Kidney (tissue), 14 donors: Measurements from ENCODE around the gene GNRHR. TPM values are rescaled to one million over a fixed set of nuclear protein-coding genes. Genes with fewer than 3 reads are reported as not detected.

Source experiments
- DNase-seq, 5 donors: peaks; one replicate each; pipeline ENCODE4 v3.0.0-alpha.2; 2013 to 2020
- FAIRE-seq: peaks from 2 replicates; lab custom pipeline; 2012; peaks lifted over from hg19 to GRCh38; lab: Jason Lieb, UNC
- H3K27ac ChIP-seq, 2 donors: one replicate each; pipeline ENCODE4 v1.7.0; 2013; ENCODE audit warnings: low read depth in 2 of 2, low read length in 2 of 2, inconsistent platforms in 1 of 2
- H3K27me3 ChIP-seq: one replicate; pipeline ENCODE4 v1.7.1; 2013; ENCODE audit warnings: low read length, inconsistent platforms; ENCODE audit not compliant: control insufficient read depth, insufficient read depth
- H3K36me3 ChIP-seq, 3 donors: one replicate each; pipeline versions ENCODE4 v1.7.0 to v1.7.1; 2013; ENCODE audit warnings: low read length in 3 of 3, control low read depth in 1 of 3, inconsistent platforms in 1 of 3; ENCODE audit not compliant: insufficient read depth in 3 of 3, control insufficient read depth in 2 of 3
- H3K4me1 ChIP-seq, 3 donors: one replicate each; pipeline versions ENCODE4 v1.7.0 to v1.7.1; 2013; ENCODE audit warnings: low read length in 3 of 3, inconsistent platforms in 1 of 3, low read depth in 1 of 3; ENCODE audit not compliant: control insufficient read depth in 2 of 3, insufficient read depth in 2 of 3
- H3K4me3 ChIP-seq, 3 donors: one replicate each; pipeline versions ENCODE4 v1.7.0 to v1.8.1; 2013; ENCODE audit warnings: low read length in 3 of 3, control low read depth in 1 of 3, inconsistent platforms in 1 of 3
- H3K9ac ChIP-seq, 3 donors: one replicate each; pipeline versions ENCODE4 v1.7.0 to v1.7.1; 2013; ENCODE audit warnings: low read length in 3 of 3, control low read depth in 1 of 3, inconsistent platforms in 1 of 3
- H3K9me3 ChIP-seq, 3 donors: one replicate each; pipeline versions ENCODE4 v1.7.0 to v1.7.1; 2013; ENCODE audit warnings: low read length in 3 of 3, control low read depth in 1 of 3, inconsistent platforms in 1 of 3; ENCODE audit not compliant: control insufficient read depth in 2 of 3, insufficient read depth in 1 of 3
- intact Hi-C: fragments of 100-400 bp; cut with DNase I; formaldehyde crosslinking; loops from one replicate; pipeline ENCODE4 v1.11.1; 2022
- polyA plus RNA-seq: library from polyadenylated mRNA; stranded (reverse); fragments of 350-450 nt; fragmentation: Illumina TruSeq; extraction: RNeasy Lipid Tissue Mini Kit (QIAGEN cat#74804); gene quantifications from one replicate; pipeline ENCODE4 v1.2.3, GENCODE V29; 2014; ENCODE audit warnings: low read depth, low replicate concordance; ENCODE audit not compliant: insufficient read depth
- total RNA-seq: library from RNA; stranded (reverse); fragmentation: NEBNext Ultra II Directional; extraction: Animal tissue kit (Norgen Biotek cat#: 25700); gene quantifications from one replicate; pipeline ENCODE4 v1.2.1, GENCODE V29; 2021
- TF ChIP-seq, protein P1 (sequence below): IDR thresholded peaks from 3 replicates; pipeline ENCODE4 v1.5.1; 2012; ENCODE audit warnings: mild to moderate bottlenecking, moderate library complexity, borderline replicate concordance; ENCODE audit not compliant: insufficient read depth; ENCODE audit errors: extremely low read depth
- donor health status: control.
- donor health status: control.
- donor health status: control.
- donor health status: control.
- donor health status: control.
- donor health status: DM: yes; HTN: yes; CAD: no.
- donor health status: Normal renal cell carcinoma (clear cell type).

The GNRHR gene
- total and polyA plus RNA-seq, 2 donors from 2014 or later: not detected

DNA sequence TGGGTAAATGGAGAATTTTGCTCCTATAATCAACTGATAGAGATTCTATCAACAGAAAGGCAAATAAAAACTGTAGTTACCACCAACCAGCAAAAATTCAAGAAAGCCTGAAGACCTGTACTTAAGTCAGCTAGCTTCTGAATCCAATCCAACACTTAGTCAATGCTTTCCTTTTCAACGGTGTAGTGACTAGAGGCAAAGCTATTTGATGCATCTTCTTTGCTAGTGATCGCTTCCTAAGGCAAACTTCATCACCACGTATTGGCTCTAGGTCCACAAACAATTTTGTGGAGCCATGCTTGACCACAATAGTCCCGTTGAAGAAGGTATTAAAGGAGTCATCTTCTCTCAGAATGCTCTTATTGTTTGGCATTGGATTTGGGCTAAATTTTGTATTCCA, 28.2 kb downstream of the GNRHR start:
- TF ChIP-seq, protein P1, sequence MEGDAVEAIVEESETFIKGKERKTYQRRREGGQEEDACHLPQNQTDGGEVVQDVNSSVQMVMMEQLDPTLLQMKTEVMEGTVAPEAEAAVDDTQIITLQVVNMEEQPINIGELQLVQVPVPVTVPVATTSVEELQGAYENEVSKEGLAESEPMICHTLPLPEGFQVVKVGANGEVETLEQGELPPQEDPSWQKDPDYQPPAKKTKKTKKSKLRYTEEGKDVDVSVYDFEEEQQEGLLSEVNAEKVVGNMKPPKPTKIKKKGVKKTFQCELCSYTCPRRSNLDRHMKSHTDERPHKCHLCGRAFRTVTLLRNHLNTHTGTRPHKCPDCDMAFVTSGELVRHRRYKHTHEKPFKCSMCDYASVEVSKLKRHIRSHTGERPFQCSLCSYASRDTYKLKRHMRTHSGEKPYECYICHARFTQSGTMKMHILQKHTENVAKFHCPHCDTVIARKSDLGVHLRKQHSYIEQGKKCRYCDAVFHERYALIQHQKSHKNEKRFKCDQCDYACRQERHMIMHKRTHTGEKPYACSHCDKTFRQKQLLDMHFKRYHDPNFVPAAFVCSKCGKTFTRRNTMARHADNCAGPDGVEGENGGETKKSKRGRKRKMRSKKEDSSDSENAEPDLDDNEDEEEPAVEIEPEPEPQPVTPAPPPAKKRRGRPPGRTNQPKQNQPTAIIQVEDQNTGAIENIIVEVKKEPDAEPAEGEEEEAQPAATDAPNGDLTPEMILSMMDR: no peak
- H3K27me3 ChIP-seq: no peaks in the 10 kb centered on the region
- no peak overlapping the region for H3K27ac ChIP-seq
- DNase-seq (no peak), FAIRE-seq (no peak)
- no peak overlapping the region for H3K4me3 ChIP-seq
- peaks cover 0 to 5% (median 0%) of the 10 kb centered on the region in 3 donors for H3K9me3 ChIP-seq
- intact Hi-C loops: no loop called here
- no peaks in the 10 kb centered on the region for H3K4me1 ChIP-seq
- peaks cover 0 to 2% (median 0%) of the 10 kb centered on the region in 3 donors for H3K36me3 ChIP-seq
- H3K9ac ChIP-seq: no peak overlapping the region

DNA sequence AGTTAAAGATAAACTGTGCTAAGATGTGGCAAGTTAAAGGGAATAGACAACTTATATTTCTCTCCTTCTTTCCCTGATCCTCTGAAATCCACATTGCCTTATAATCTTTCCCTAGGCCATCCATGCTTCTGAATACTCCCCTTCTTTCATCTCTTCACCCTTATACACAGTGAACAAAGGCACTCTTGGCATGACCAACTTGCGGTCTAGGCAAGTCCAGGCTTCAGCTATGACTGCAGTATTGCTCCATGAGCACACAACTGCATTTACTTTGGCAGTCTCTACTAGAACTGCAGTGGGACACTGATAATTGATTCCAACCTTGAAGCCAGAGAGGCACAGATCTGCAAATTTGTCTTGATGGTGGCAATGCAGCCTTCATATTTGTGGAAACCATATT, 29.1 kb downstream of the GNRHR start:
- Histone ChIP-seq H3K27ac (no peak overlapping the region), H3K27me3 (no peaks in the 10 kb centered on the region), H3K4me1 (no peaks in the 10 kb centered on the region), H3K9me3 (peaks cover 0 to 5% (median 0%) of the 10 kb centered on the region in 3 donors), H3K36me3 (peaks cover 0 to 2% (median 0%) of the 10 kb centered on the region in 3 donors), H3K9ac (no peak overlapping the region), H3K4me3 (no peak overlapping the region)
- intact Hi-C loops: no loop called here
- DNase-seq (no peak), FAIRE-seq (no peak)
- TF ChIP-seq, protein P1: no peak

DNA sequence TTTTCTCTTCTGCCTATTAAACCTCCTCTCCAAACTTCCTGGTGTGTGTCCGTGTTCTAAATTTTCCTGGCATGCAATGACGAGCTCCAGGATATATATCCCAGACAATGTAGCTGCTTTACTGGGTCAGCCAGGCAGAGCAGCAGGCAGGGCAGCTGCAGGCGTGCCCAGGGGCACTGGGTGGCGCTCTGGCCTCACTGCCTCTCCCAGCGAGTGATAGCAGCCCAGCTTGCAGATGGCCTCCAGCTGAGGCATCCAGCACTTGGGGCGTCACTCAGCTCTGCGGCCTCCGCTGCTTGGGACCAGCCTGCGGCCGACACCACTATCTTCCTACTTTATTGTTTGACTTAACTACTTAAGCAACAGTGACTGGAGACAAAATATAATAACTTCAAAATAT, 30.2 kb downstream of the GNRHR start:
- peaks cover 0 to 5% (median 0%) of the 10 kb centered on the region in 3 donors for H3K9me3 ChIP-seq
- no peaks in the 10 kb centered on the region for H3K4me1 ChIP-seq
- H3K27ac ChIP-seq: no peak overlapping the region
- H3K27me3 ChIP-seq: no peaks in the 10 kb centered on the region
- intact Hi-C loops: no loop called here
- no peak overlapping the region for H3K4me3 ChIP-seq
- TF ChIP-seq, protein P1: no peak
- FAIRE-seq (no peak), DNase-seq (no peak)
- peaks cover 0 to 2% (median 0%) of the 10 kb centered on the region in 3 donors for H3K36me3 ChIP-seq
- H3K9ac ChIP-seq: no peak overlapping the region

DNA sequence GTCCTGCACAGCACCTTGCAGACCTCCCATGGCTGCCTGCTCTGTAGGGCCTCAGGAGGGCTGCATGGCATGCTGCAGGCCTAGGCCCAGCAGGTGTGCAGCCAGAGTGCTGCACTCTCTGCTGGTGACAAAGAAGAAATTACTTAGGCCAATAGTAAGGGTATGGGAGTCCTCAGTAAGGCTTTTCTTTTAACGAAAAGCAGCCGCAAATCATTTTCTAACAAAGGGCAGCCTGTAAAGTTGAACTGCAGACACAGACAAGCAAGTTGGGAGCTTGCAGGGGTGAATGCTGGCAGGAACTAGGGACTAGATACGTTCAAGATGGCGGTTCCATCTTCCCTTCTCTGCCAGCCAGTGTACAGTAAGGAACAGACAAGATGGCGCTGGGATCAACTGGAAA, 30.8 kb downstream of the GNRHR start:
- no peak overlapping the region for H3K27ac ChIP-seq
- no peaks in the 10 kb centered on the region for H3K27me3 ChIP-seq
- DNase-seq (no peak), FAIRE-seq (no peak)
- TF ChIP-seq, protein P1: no peak
- H3K4me3 ChIP-seq: no peak overlapping the region
- peaks cover 0 to 2% (median 0%) of the 10 kb centered on the region in 3 donors for H3K36me3 ChIP-seq
- no peak overlapping the region for H3K9ac ChIP-seq
- intact Hi-C loops: no loop called here
- H3K4me1 ChIP-seq: no peaks in the 10 kb centered on the region
- H3K9me3 ChIP-seq: peaks cover 0 to 5% (median 0%) of the 10 kb centered on the region in 3 donors
